Measurements from ENCODE around the gene CNTNAP3.
"Not testable (repeated sequence)": the region's sequence is repeated elsewhere in the genome, so short reads cannot be mapped to it uniquely, and the experiment has no call there.

DNA sequence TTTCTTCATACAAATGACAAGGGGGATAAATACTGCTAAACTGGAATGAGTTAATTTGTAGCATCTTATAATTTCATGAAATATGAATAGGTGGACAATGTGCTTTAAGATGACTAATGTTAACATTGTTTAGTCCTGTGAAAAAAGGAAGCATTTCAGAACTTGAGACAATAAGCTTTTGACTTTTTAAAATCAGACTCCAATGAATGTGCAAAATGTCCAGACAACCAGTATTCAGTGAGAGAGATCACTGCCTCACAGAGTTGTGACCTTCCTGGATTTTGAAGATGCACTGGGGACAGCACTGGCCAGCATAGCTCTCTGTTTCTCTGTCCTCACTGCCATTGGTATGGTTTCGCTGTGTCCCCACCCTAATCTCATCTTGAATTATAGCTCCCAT lies 249.7 kb downstream of the CNTNAP3 start:
- TF ChIP-seq ZNF384 (IDR thresholded peaks at IDR 0.05); NFRKB (IDR thresholded peaks at IDR 0.05); FOXK2 (IDR thresholded peaks at IDR 0.05); HDGF (IDR thresholded peaks at IDR 0.05; ENCODE audit: borderline replicate concordance); BHLHE40 (IDR thresholded peaks at IDR 0.05; ENCODE audit: borderline replicate concordance); TARDBP (IDR thresholded peaks at IDR 0.05): not testable (repeated sequence)
- TF ChIP-seq, protein P1, sequence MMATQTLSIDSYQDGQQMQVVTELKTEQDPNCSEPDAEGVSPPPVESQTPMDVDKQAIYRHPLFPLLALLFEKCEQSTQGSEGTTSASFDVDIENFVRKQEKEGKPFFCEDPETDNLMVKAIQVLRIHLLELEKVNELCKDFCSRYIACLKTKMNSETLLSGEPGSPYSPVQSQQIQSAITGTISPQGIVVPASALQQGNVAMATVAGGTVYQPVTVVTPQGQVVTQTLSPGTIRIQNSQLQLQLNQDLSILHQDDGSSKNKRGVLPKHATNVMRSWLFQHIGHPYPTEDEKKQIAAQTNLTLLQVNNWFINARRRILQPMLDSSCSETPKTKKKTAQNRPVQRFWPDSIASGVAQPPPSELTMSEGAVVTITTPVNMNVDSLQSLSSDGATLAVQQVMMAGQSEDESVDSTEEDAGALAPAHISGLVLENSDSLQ (IDR thresholded peaks at IDR 0.05), result not testable (repeated sequence)

Data from HEK293T (cell line).